CD4-positive, alpha-beta memory T cell (primary cell): Measurements from ENCODE around the gene VPS39. TPM values are rescaled to one million over a fixed set of nuclear protein-coding genes. Genes with fewer than 3 reads are reported as not detected.

Experiments
- CTCF ChIA-PET: fragments of 350-600 bp; sonication (Branson Sonifier 250); formaldehyde crosslinking; loops from one replicate; lab custom pipeline; 2021; ENCODE audit warnings: inconsistent platforms; ENCODE audit not compliant: partially characterized antibody; lab: Charles Lee
- POLR2A ChIA-PET: fragments of 350-600 bp; sonication (Branson Sonifier 250); formaldehyde crosslinking; loops from one replicate; lab custom pipeline; 2021; ENCODE audit not compliant: partially characterized antibody; lab: Charles Lee
- DNase-seq, 5 donors: peaks; one replicate each; pipeline versions ENCODE4 v3.0.0 to v3.0.0-alpha.2; 2020 to 2022; ENCODE audit warnings: mixed read lengths in 1 of 5
- H3K27ac ChIP-seq: one replicate; pipeline ENCODE4 v1.7.0; 2013; ENCODE audit warnings: low read depth, low read length
- H3K27me3 ChIP-seq: 2 replicates; pipeline ENCODE4 v1.7.0; 2013; ENCODE audit warnings: mild to moderate bottlenecking, low read length, moderate library complexity; ENCODE audit not compliant: insufficient read depth
- H3K36me3 ChIP-seq: 2 replicates; pipeline ENCODE4 v1.7.0; 2013; ENCODE audit warnings: mild to moderate bottlenecking, low read length, moderate library complexity; ENCODE audit not compliant: insufficient read depth
- H3K4me1 ChIP-seq: 2 replicates; pipeline ENCODE4 v1.7.0; 2013; ENCODE audit warnings: mild to moderate bottlenecking, low read length, moderate library complexity; ENCODE audit not compliant: insufficient read depth
- H3K4me3 ChIP-seq, 2 donors: one replicate each; pipeline ENCODE4 v1.7.0; 2013; ENCODE audit warnings: low read length in 2 of 2, mild to moderate bottlenecking in 1 of 2
- H3K9me3 ChIP-seq, 2 donors: one replicate each; pipeline ENCODE4 v1.7.0; 2013; ENCODE audit warnings: low read length in 2 of 2, control low read depth in 1 of 2; ENCODE audit not compliant: control insufficient read depth in 1 of 2
- H3K27ac Mint-ChIP-seq, 7 donors: one replicate each; pipeline ENCODE4 v1.8.0; 2020 to 2021; ENCODE audit warnings: mixed read lengths in 7 of 7, mild to moderate bottlenecking in 6 of 7, inconsistent platforms in 3 of 7, moderate library complexity in 3 of 7
- H3K27me3 Mint-ChIP-seq, 2 donors: one replicate each; pipeline ENCODE4 v1.8.0; 2020 to 2021; ENCODE audit warnings: mixed read lengths in 2 of 2
- H3K36me3 Mint-ChIP-seq, 2 donors: one replicate each; pipeline ENCODE4 v1.8.0; 2020 to 2021; ENCODE audit warnings: mixed read lengths in 2 of 2, inconsistent platforms in 1 of 2, mild to moderate bottlenecking in 1 of 2
- H3K4me1 Mint-ChIP-seq, 4 donors: one replicate each; pipeline ENCODE4 v1.8.0; 2020 to 2021; ENCODE audit warnings: mixed read lengths in 4 of 4, mild to moderate bottlenecking in 1 of 4
- H3K4me3 Mint-ChIP-seq, 8 donors: one replicate each; pipeline ENCODE4 v1.8.0; 2020 to 2021; ENCODE audit warnings: mixed read lengths in 8 of 8, mild to moderate bottlenecking in 7 of 8, moderate library complexity in 6 of 8, inconsistent platforms in 3 of 8
- H3K9me3 Mint-ChIP-seq, 8 donors: one replicate each; pipeline ENCODE4 v1.8.0; 2020 to 2021; ENCODE audit warnings: mixed read lengths in 8 of 8, mild to moderate bottlenecking in 5 of 8, inconsistent platforms in 3 of 8, moderate library complexity in 1 of 8
- intact Hi-C: fragments of 100-400 bp; cut with micrococcal nuclease; formaldehyde crosslinking; loops from one replicate; pipeline ENCODE4 v1.15.1; 2023
- polyA plus RNA-seq, 2 donors: library from polyadenylated mRNA; unstranded; fragments of 300-500 nt; fragmentation: Illumina TruSeq; gene quantifications; one replicate each; pipeline ENCODE4 v1.2.3, GENCODE V29; 2021
- total RNA-seq, 2 experiments: library from RNA; stranded (reverse); gene quantifications; one replicate each; pipeline ENCODE4 v1.2.3, GENCODE V29; 2021

The VPS39 gene
- total and polyA plus RNA-seq, 4 experiments from 2014 or later, result 21.2 to 120 (median 76.3) TPM

DNA sequence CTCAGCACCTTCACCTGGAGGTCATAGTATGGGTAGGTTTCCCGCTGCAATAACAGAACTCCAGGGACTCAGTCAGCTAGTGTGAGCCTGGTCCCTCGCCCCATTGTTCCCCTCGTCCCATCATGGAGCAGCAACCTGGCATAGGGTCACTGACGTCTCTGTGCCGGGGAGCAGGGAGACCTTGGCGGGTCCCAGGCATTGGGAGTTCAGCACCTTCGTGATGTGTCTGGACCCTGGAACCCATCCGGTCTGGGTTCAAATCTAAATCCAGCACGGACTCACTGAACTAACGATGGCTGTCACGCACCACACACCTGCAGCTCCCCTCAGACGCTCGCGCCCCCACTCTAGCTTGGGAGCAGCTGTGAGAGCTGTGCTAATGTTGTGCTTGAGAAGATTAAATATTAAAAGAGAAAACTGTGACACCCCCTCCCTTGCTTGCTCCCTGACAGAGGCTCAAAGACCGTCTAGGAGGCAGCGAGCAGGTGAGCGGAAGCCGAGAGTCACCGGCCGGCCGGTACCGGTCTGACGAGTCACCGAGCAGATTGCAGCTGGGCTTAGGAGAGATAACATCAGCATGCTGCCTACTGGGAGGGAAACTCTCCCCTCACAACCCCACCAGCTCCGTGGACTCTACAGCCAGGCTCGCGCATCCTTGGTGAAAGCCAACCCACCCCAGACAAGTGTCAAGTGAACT, 52.4 kb downstream of the VPS39 start:
- Mint-ChIP-seq H3K9me3 (no peaks in the 10 kb centered on the region), H3K4me1 (peaks cover 0 to 1% (median 0%) of the 10 kb centered on the region in 4 donors), H3K4me3 (no peak overlapping the region), H3K27ac (peak overlapping the region in 1 of 7 donors; percentile 35), H3K27me3 (no peaks in the 10 kb centered on the region), H3K36me3 (peaks cover 14 to 21% of the 10 kb centered on the region in 2 donors)
- POLR2A ChIA-PET, result no interaction called here
- H3K4me1 ChIP-seq, result no peaks in the 10 kb centered on the region
- no peaks in the 10 kb centered on the region for H3K27me3 ChIP-seq
- DNase-seq, result no peak
- H3K36me3 ChIP-seq, result peaks cover 10% of the 10 kb centered on the region
- intact Hi-C loops, result no loop called here
- CTCF ChIA-PET, result interaction anchor here (0.9 kb wide), 1 partner anchor 459 kb away, joined by 4 read pairs; no protein-coding TSS in a partner anchor
- no peaks in the 10 kb centered on the region for H3K9me3 ChIP-seq
- no peak overlapping the region for H3K27ac ChIP-seq
- no peak overlapping the region for H3K4me3 ChIP-seq

DNA sequence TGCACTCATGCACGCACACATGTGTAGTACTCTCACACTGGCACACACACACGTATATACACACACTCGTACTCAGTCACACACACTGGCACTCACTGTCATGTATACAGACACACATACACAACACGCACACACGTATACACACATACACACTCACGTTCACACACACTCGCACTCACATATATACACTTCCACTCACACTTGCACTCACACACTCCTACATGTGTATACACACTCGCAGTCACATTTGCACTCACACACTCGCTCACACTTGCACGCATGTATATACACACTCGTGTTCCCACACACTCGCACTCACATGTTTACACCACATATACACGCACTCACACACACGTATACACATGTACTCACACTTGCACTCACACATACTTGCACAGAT, 53.1 kb downstream of the VPS39 start:
- H3K36me3 ChIP-seq, result peaks cover 3% of the 10 kb centered on the region
- no peaks in the 10 kb centered on the region for H3K27me3 Mint-ChIP-seq
- intact Hi-C loops, result no loop called here
- no peak overlapping the region for H3K4me3 ChIP-seq
- H3K36me3 Mint-ChIP-seq, result peaks cover 12 to 14% of the 10 kb centered on the region in 2 donors
- H3K4me3 Mint-ChIP-seq, result no peak overlapping the region
- ChIA-PET POLR2A (interaction anchor here (0.5 kb wide), 1 partner anchor 49 kb away, joined by 3 read pairs; no protein-coding TSS in a partner anchor), CTCF (interaction anchor here (0.9 kb wide), 1 partner anchor 458 kb away, joined by 4 read pairs; no protein-coding TSS in a partner anchor)
- peaks cover 0 to 1% (median 0%) of the 10 kb centered on the region in 4 donors for H3K4me1 Mint-ChIP-seq
- no peaks in the 10 kb centered on the region for H3K9me3 ChIP-seq
- no peak overlapping the region for H3K27ac Mint-ChIP-seq
- DNase-seq, result no peak
- H3K4me1 ChIP-seq, result no peaks in the 10 kb centered on the region
- no peak overlapping the region for H3K27ac ChIP-seq
- H3K9me3 Mint-ChIP-seq, result no peaks in the 10 kb centered on the region
- H3K27me3 ChIP-seq, result no peaks in the 10 kb centered on the region

DNA sequence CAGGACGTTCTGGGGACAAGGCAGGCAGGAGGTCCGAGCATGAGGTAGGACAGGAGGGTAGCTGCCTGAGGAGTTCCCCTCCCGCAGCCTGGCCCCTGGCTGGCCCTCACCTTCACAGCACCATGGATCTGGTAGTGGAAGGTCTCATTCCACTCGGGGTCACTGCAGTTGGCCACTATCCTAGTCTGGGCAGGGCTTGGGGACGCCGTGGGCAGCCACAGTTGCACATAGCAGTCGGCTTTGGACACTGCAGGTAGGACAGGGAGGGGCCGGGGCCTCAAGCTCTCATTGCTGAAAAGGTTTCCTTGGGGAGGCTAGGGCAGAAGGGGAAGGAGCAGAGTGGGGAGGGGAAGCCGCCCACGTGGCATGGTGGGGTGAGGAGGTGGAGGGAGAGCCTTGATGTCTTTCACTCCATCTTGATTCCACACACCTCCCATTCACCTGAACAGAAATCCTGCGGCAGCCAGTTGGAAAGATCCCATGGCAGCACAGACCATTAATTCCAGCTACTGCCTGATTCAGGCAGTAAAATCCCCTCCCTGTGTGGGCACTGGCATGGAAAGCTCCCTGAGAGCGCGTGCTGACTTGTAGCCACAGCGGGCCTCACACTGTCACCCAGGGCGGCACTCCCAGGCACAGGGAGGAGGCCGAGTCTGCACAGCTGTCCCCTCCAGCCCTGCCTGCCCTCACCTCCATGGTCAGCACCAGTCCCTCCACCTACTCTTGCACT, 53.7 kb downstream of the VPS39 start:
- no peak overlapping the region for H3K4me3 Mint-ChIP-seq
- no peaks in the 10 kb centered on the region for H3K27me3 Mint-ChIP-seq
- POLR2A ChIA-PET, result no interaction called here
- CTCF ChIA-PET, result interaction anchor here (0.9 kb wide), 1 partner anchor 457 kb away, joined by 4 read pairs; no protein-coding TSS in a partner anchor
- Histone ChIP-seq H3K9me3 (no peaks in the 10 kb centered on the region), H3K4me3 (no peak overlapping the region), H3K36me3 (no peaks in the 10 kb centered on the region), H3K4me1 (no peaks in the 10 kb centered on the region), H3K27ac (no peak overlapping the region), H3K27me3 (no peaks in the 10 kb centered on the region)
- no peaks in the 10 kb centered on the region for H3K9me3 Mint-ChIP-seq
- H3K36me3 Mint-ChIP-seq, result peaks cover 8% of the 10 kb centered on the region in 2 donors
- DNase-seq, result no peak
- H3K4me1 Mint-ChIP-seq, result peaks cover 0 to 1% (median 0%) of the 10 kb centered on the region in 4 donors
- H3K27ac Mint-ChIP-seq, result no peak overlapping the region
- intact Hi-C loops, result no loop called here

DNA sequence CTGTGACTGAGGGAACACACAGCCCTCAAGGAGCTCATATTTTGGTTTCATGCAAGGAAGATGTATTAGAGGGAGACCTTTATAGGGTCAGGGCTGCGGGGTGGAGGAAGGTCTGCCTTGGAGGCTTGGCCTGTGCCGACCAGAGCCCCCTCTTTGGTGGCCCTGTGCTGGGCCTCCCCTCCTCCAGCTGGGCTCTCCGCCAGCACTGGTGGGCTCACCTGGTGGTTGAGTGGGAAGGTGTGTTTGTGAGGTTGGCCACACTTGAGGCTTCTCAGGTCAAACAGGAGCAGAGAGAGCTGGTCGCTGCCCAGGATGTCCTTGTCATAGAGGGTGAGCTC, 54.3 kb downstream of the VPS39 start:
- Mint-ChIP-seq H3K4me1 (peaks cover 0 to 1% (median 0%) of the 10 kb centered on the region in 4 donors), H3K9me3 (no peaks in the 10 kb centered on the region), H3K27ac (no peak overlapping the region), H3K36me3 (peaks cover 4% of the 10 kb centered on the region in 2 donors), H3K27me3 (no peaks in the 10 kb centered on the region), H3K4me3 (no peak overlapping the region)
- Histone ChIP-seq H3K36me3 (no peaks in the 10 kb centered on the region), H3K4me3 (no peak overlapping the region), H3K27me3 (no peaks in the 10 kb centered on the region), H3K9me3 (no peaks in the 10 kb centered on the region), H3K4me1 (no peaks in the 10 kb centered on the region), H3K27ac (no peak overlapping the region)
- ChIA-PET CTCF (no interaction called here), POLR2A (no interaction called here)
- intact Hi-C loops, result no loop called here
- DNase-seq, result no peak

DNA sequence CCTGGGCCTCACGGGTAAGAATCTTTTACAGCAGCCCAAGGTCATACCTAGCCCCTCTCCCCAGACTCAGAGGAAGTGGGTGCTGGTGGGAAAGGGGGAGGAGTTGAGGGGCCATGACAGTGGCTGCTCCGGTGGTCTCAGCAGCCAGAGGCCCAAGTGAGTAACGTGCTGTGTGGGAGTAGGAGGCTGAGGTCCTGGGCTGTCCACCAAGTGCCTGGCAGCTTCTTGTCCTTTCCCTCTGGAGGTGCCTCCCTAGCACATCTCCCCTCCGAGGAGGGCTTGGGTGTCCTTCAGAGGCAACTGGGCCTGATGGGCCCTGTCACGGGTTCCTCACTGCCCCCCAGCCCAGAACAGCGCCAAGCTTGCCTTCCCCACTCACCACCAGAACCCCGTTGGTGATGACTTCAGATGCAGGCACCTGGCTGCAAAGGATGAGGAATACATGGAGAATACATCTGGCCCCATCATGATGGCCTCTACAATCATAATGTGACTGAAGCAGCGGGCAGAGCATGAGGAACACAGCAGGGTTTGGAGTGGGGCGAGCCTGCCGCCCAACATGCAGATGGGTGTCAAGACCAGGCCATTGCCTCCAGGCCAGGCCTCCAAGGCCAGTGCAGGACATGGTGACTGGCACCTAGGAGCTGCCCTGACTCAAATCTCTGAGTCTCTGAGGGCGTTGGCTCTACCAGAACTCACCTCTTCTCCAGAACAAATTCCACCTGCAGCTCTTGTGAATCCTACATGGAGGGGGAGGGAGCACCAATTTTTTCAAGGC, 55.0 kb downstream of the VPS39 start:
- intact Hi-C loops, result no loop called here
- H3K36me3 Mint-ChIP-seq, result no peaks in the 10 kb centered on the region
- H3K4me1 Mint-ChIP-seq, result peaks cover 0 to 1% (median 0%) of the 10 kb centered on the region in 4 donors
- H3K27me3 ChIP-seq, result no peaks in the 10 kb centered on the region
- no peaks in the 10 kb centered on the region for H3K4me1 ChIP-seq
- ChIA-PET CTCF (no interaction called here), POLR2A (no interaction called here)
- H3K36me3 ChIP-seq, result no peaks in the 10 kb centered on the region
- no peak overlapping the region for H3K27ac ChIP-seq
- H3K9me3 ChIP-seq, result no peaks in the 10 kb centered on the region
- H3K4me3 Mint-ChIP-seq, result no peak overlapping the region
- DNase-seq, result no peak
- H3K9me3 Mint-ChIP-seq, result no peaks in the 10 kb centered on the region
- H3K4me3 ChIP-seq, result no peak overlapping the region
- H3K27ac Mint-ChIP-seq, result peak overlapping the region in 1 of 7 donors; percentile 35
- H3K27me3 Mint-ChIP-seq, result no peaks in the 10 kb centered on the region

DNA sequence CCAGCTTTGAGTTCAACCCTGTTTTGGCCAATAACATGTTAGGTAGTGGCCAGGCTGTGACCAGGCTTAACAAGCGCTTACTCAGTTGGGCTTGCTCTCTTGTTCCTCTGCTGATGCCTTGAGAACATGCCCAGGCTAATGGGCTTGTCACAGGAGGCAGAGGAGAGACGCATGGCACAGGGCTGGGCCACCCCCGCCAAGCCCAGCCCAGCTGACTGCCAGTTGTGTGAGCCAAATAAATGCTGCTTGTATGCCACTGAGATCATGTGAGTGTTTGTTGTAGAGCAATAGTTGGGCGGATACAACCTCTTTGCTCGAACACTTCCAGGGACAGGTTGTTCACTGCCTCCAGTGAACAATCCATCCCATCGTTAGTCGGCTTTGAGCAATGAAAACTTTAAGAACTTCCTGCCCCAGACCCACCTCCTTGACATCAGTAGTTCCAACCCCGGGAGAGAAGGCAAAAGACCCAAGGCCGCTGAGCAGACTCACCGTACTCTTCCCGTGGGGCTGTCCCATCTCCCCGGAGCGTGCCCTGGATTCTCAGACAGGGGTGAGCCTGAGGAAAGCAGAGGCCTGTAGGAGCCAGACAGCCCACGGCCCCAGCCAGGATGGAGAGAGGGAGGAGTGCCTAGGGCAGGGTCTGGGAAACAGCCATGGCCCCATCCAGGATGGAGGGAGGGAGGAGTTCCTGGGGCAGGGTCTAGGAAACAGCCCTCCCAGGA, 55.7 kb downstream of the VPS39 start:
- Histone ChIP-seq H3K4me3 (no peak overlapping the region), H3K27ac (no peak overlapping the region), H3K9me3 (no peaks in the 10 kb centered on the region), H3K27me3 (no peaks in the 10 kb centered on the region), H3K36me3 (no peaks in the 10 kb centered on the region), H3K4me1 (no peaks in the 10 kb centered on the region)
- Mint-ChIP-seq H3K36me3 (no peaks in the 10 kb centered on the region), H3K4me3 (no peak overlapping the region), H3K9me3 (no peaks in the 10 kb centered on the region), H3K27me3 (no peaks in the 10 kb centered on the region), H3K4me1 (peaks cover 0 to 1% (median 0%) of the 10 kb centered on the region in 4 donors), H3K27ac (no peak overlapping the region)
- ChIA-PET CTCF (no interaction called here), POLR2A (no interaction called here)
- DNase-seq, result no peak
- intact Hi-C loops, result no loop called here
